Spleen (tissue), 7 donors: Measurements from ENCODE around the gene AFTPH.

Source experiments
- POLR2A ChIP-seq, 3 donors: fragments of 450-650 bp; IDR thresholded peaks; one replicate each; pipeline ENCODE4 v1.5.1; 2017; ENCODE audit warnings: antibody characterized with exemption in 3 of 3, mild to moderate bottlenecking in 1 of 3
- TF ChIP-seq, protein P1 (sequence below), 11 experiments: fragments of 200-600 bp in 7 of 11; fragments of 450-650 bp in 4 of 11; sonication (generic) in 4 of 11; IDR thresholded peaks in 8 of 11; conservative IDR thresholded peaks in 3 of 11; 1 replicate in 7 of 11; 2 replicates in 4 of 11; pipeline versions ENCODE4 v1.4.0 to v1.8.0; 2016 to 2021; ENCODE audit warnings: antibody characterized with exemption in 11 of 11, inconsistent platforms in 4 of 11, mild to moderate bottlenecking in 1 of 11
- donor health status: DM: no; HTN: no; CAD: no; lungs with moderate emphysema.
- donor health status: DM: no; HTN: no; CAD: no.
- donor health status: DM: no; HTN: no; CAD: no.

- TF ChIP-seq, protein P1, sequence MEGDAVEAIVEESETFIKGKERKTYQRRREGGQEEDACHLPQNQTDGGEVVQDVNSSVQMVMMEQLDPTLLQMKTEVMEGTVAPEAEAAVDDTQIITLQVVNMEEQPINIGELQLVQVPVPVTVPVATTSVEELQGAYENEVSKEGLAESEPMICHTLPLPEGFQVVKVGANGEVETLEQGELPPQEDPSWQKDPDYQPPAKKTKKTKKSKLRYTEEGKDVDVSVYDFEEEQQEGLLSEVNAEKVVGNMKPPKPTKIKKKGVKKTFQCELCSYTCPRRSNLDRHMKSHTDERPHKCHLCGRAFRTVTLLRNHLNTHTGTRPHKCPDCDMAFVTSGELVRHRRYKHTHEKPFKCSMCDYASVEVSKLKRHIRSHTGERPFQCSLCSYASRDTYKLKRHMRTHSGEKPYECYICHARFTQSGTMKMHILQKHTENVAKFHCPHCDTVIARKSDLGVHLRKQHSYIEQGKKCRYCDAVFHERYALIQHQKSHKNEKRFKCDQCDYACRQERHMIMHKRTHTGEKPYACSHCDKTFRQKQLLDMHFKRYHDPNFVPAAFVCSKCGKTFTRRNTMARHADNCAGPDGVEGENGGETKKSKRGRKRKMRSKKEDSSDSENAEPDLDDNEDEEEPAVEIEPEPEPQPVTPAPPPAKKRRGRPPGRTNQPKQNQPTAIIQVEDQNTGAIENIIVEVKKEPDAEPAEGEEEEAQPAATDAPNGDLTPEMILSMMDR (IDR thresholded peaks at IDR 0.05 in 8 of 11, conservative IDR thresholded peaks at IDR 0.05 in 3 of 11) = no peak
- TF ChIP-seq POLR2A (IDR thresholded peaks at IDR 0.05) = no peak
Measured at GRCh38 chr2:64542071-64543007, 18.2 kb downstream of the AFTPH start.
